A549 (cell line): ENCODE measurements around the gene ZNF48. TPM values are rescaled to one million over a fixed set of nuclear protein-coding genes. Genes with fewer than 3 reads are reported as not detected.

ENCODE experiments used
- ATAC-seq, 2 experiments: fragments of 200-7000 bp in 1 of 2; fragments of >200 bp in 1 of 2; cut with Nextera tagmentation in 1 of 2; cut with Tn5 transposase in 1 of 2; 3 replicates each; pipeline versions ENCODE4 v1.8.0 to v1.9.1; 2018 to 2020; ENCODE audit warnings: mild to moderate bottlenecking in 1 of 2, moderate library complexity in 1 of 2
- CTCF ChIA-PET: fragments of 300-600 bp; sonication (Branson Sonifier 250); formaldehyde crosslinking; extraction: SDS; loops from one replicate; lab custom pipeline; 2021; ENCODE audit warnings: antibody characterized with exemption, inconsistent platforms; lab: Yijun Ruan, JAX
- POLR2A ChIA-PET: fragments of 350-600 bp; formaldehyde crosslinking; extraction: SDS; loops from one replicate; lab custom pipeline; 2021; ENCODE audit warnings: antibody characterized with exemption, inconsistent platforms; lab: Yijun Ruan, JAX
- DNase-seq, 2 experiments: peaks; one replicate each; pipeline versions ENCODE4 v3.0.0 to v3.0.0-alpha.2; 2011 to 2016; ENCODE audit warnings: low read depth in 1 of 2, low spot score in 1 of 2
- FAIRE-seq: peaks from 2 replicates; lab custom pipeline; 2011; peaks lifted over from hg19 to GRCh38; lab: Jason Lieb, UNC
- H3K27ac ChIP-seq, 2 experiments: fragments of >200 bp; sonication (Bioruptor Twin); formaldehyde crosslinking; 3 replicates each; pipeline ENCODE4 v1.5.1; 2016 to 2017
- H3K4me1 ChIP-seq: fragments of >200 bp; sonication (Bioruptor Twin); formaldehyde crosslinking; 3 replicates; pipeline ENCODE4 v1.6.1; 2016
- H3K4me2 ChIP-seq: fragments of >200 bp; sonication (Bioruptor Twin); formaldehyde crosslinking; 3 replicates; pipeline ENCODE4 v1.6.1; 2016
- H3K4me3 ChIP-seq: fragments of >200 bp; sonication (Bioruptor Twin); formaldehyde crosslinking; 3 replicates; pipeline ENCODE4 v1.5.1; 2016
- H3K9me3 ChIP-seq: fragments of >200 bp; sonication (Bioruptor Twin); formaldehyde crosslinking; 3 replicates; pipeline ENCODE4 v1.6.1; 2016
- BCL3 ChIP-seq: fragments of >200 bp; sonication (Bioruptor Twin); formaldehyde crosslinking; IDR thresholded peaks from 3 replicates; pipeline ENCODE4 v1.6.1; 2016
- BHLHE40 ChIP-seq: IDR thresholded peaks from 2 replicates; pipeline ENCODE4 v1.6.1; 2012; ENCODE audit warnings: low read depth, low read length, inconsistent platforms
- CTCF ChIP-seq: fragments of >200 bp; sonication (Bioruptor Twin); formaldehyde crosslinking; IDR thresholded peaks from 3 replicates; pipeline ENCODE4 v1.5.1; 2016
- EHMT2 ChIP-seq: fragments of 200-600 bp; sonication (generic); IDR thresholded peaks from 2 replicates; pipeline ENCODE4 v1.6.1; 2016; ENCODE audit warnings: antibody characterized with exemption, low read depth, mild to moderate bottlenecking, moderate library complexity
- EP300 ChIP-seq, 2 experiments: fragments of >200 bp; sonication (Bioruptor Twin); formaldehyde crosslinking; IDR thresholded peaks; 2 replicates in 1 of 2; 3 replicates in 1 of 2; pipeline ENCODE4 v1.6.1; 2016 to 2017
- FOSL2 ChIP-seq, 2 experiments: fragments of 450-650 bp in 1 of 2; fragments of >200 bp in 1 of 2; sonication (Bioruptor Twin) in 1 of 2; formaldehyde crosslinking; IDR thresholded peaks; 2 replicates each; pipeline versions ENCODE4 v1.5.0 to v1.6.1; 2016 to 2020; ENCODE audit warnings: mild to moderate bottlenecking in 1 of 2, moderate library complexity in 1 of 2
- FOXS1 ChIP-seq: fragments of 250-450 bp; sonication (Bioruptor Pico); IDR thresholded peaks from 2 replicates; pipeline ENCODE4 v1.5.0; 2020; ENCODE audit warnings: mild to moderate bottlenecking, moderate library complexity
- GATA3 ChIP-seq: IDR thresholded peaks from 2 replicates; pipeline ENCODE4 v1.6.1; 2012; ENCODE audit warnings: borderline replicate concordance
- HDAC2 ChIP-seq: fragments of 200-600 bp; sonication (generic); IDR thresholded peaks from 2 replicates; pipeline ENCODE4 v1.6.1; 2016
- HES2 ChIP-seq: fragments of >200 bp; sonication (Bioruptor Twin); formaldehyde crosslinking; IDR thresholded peaks from 2 replicates; pipeline ENCODE4 v1.6.1; 2016
- HEYL ChIP-seq: fragments of 250-450 bp; sonication (Bioruptor Pico); IDR thresholded peaks from 2 replicates; pipeline ENCODE4 v1.8.0; 2021; ENCODE audit warnings: mild to moderate bottlenecking, moderate library complexity
- HMGXB4 ChIP-seq: fragments of 250-450 bp; sonication (Bioruptor Pico); IDR thresholded peaks from 2 replicates; pipeline ENCODE4 v1.5.0; 2021; ENCODE audit warnings: mild to moderate bottlenecking, moderate library complexity, borderline replicate concordance
- HOXA7 ChIP-seq: fragments of 250-450 bp; sonication (Bioruptor Pico); IDR thresholded peaks from 2 replicates; pipeline ENCODE4 v1.5.0; 2020; ENCODE audit warnings: mild to moderate bottlenecking, moderate library complexity
- JUN ChIP-seq, 2 experiments: fragments of >200 bp; sonication (Bioruptor Twin); formaldehyde crosslinking; IDR thresholded peaks; 2 replicates in 1 of 2; 3 replicates in 1 of 2; pipeline ENCODE4 v1.6.1; 2016 to 2017
- NR3C1 ChIP-seq: fragments of >200 bp; sonication (Bioruptor Twin); formaldehyde crosslinking; IDR thresholded peaks from 3 replicates; pipeline ENCODE4 v1.6.1; 2017
- PBX3 ChIP-seq: IDR thresholded peaks from 2 replicates; pipeline ENCODE4 v1.6.1; 2012
- PHF8 ChIP-seq: fragments of 200-600 bp; sonication (generic); IDR thresholded peaks from 2 replicates; pipeline ENCODE4 v1.6.1; 2016; ENCODE audit warnings: low read depth, mild to moderate bottlenecking, antibody characterized with exemption, moderate library complexity, borderline replicate concordance
- RAD21 ChIP-seq, 2 experiments: fragments of >200 bp in 1 of 2; sonication (Bioruptor Twin) in 1 of 2; formaldehyde crosslinking in 1 of 2; IDR thresholded peaks in 1 of 2; conservative IDR thresholded peaks in 1 of 2; 2 replicates in 1 of 2; 3 replicates in 1 of 2; pipeline ENCODE4 v1.6.1; 2012 to 2018; ENCODE audit warnings: inconsistent platforms in 1 of 2
- RARB ChIP-seq: fragments of 250-450 bp; sonication (Bioruptor Pico); IDR thresholded peaks from 2 replicates; pipeline ENCODE4 v1.8.0; 2021; ENCODE audit warnings: mild to moderate bottlenecking, moderate library complexity
- RCOR1 ChIP-seq: fragments of 150-350 bp; IDR thresholded peaks from 2 replicates; pipeline ENCODE4 v1.6.1; 2014; ENCODE audit warnings: antibody characterized with exemption, low read length, low read depth
- RFX5 ChIP-seq: fragments of 450-650 bp; IDR thresholded peaks from 2 replicates; pipeline ENCODE4 v1.7.1; 2014; ENCODE audit warnings: antibody characterized with exemption, mild to moderate bottlenecking, moderate library complexity
- RNF2 ChIP-seq: fragments of 200-600 bp; sonication (generic); IDR thresholded peaks from 2 replicates; pipeline ENCODE4 v1.6.1; 2016; ENCODE audit warnings: low read depth, mild to moderate bottlenecking, antibody characterized with exemption, moderate library complexity, borderline replicate concordance
- WGBS: methylation state at CpG from one replicate; pipeline ENCODE4 v1.1.6; 2017; ENCODE audit errors: missing lambda C conversion rate; 5-methylcytosine and 5-hydroxymethylcytosine counted together
- polyA plus RNA-seq, 4 experiments: library from polyadenylated mRNA; depleted of rRNA in 3 of 4; stranded (reverse); fragments of >200 nt; fragmentation: RNase III in 1 of 4; extraction: RNeasy Plus Mini Kit Qiagen cat#74134 plus additional on column Dnase treatment in 1 of 4; gene quantifications; 2 replicates in 3 of 4; 3 replicates in 1 of 4; pipeline ENCODE4 v1.2.3, GENCODE V29; 2011 to 2017

Gene ZNF48
- polyA plus RNA-seq, 2 of the 4 experiments (the other 2 are of a cell fraction): 9.3 to 10.4 TPM

- no peak overlapping the region for H3K4me2 ChIP-seq
- no peak for TF ChIP-seq JUN (IDR thresholded peaks at IDR 0.05)
- TF ChIP-seq RARB: no peak
- TF ChIP-seq FOSL2 (IDR thresholded peaks at IDR 0.05): no peak
- no peak for TF ChIP-seq FOSL2 (CRISPR knock-in tag; IDR thresholded peaks at IDR 0.05)
- TF ChIP-seq BHLHE40: no peak
- no peak for TF ChIP-seq RNF2
- TF ChIP-seq NR3C1: no peak
- TF ChIP-seq BCL3: no peak
- no peak for TF ChIP-seq GATA3
- no peak for TF ChIP-seq HES2
- TF ChIP-seq EP300 (IDR thresholded peaks at IDR 0.05): no peak
- no peak for TF ChIP-seq FOXS1
- no peak for TF ChIP-seq PBX3
- TF ChIP-seq RFX5: no peak
- no peak for TF ChIP-seq PHF8
- TF ChIP-seq RCOR1: no peak
- no peak for TF ChIP-seq HOXA7
- no peak for TF ChIP-seq HEYL (CRISPR knock-in tag)
- TF ChIP-seq CTCF: no peak
- TF ChIP-seq RAD21 (conservative IDR thresholded peaks at IDR 0.05 in 1 of 2, IDR thresholded peaks at IDR 0.05 in 1 of 2): no peak
- no peak for TF ChIP-seq EHMT2
- no peaks in the 10 kb centered on the region for H3K9me3 ChIP-seq
- FAIRE-seq (no peak), DNase-seq (no peak), ATAC-seq (no peak)
- POLR2A ChIA-PET: interaction anchor here (0.8 to 2.3 kb wide), 2 partner anchors 13 to 36 kb away, joined by 3 to 8 read pairs; partner anchors contain the start of gene ZNF48
- WGBS: 90% methylated on average over 9 of the region's 9 CpGs
- no peak overlapping the region for H3K27ac ChIP-seq
- CTCF ChIA-PET: interaction anchor here (0.9 kb wide), 1 partner anchor 14 kb away, joined by 3 read pairs; no protein-coding TSS in a partner anchor
- H3K4me3 ChIP-seq: no peak overlapping the region
- peaks cover 26% of the 10 kb centered on the region for H3K4me1 ChIP-seq
Observed at GRCh38 chr16:30358577-30358936, 36.7 kb upstream of the ZNF48 start.

GRCh38 chr16:30358990-30359870 lies 36.0 kb upstream of the ZNF48 start:
- H3K4me1 ChIP-seq: peaks cover 19% of the 10 kb centered on the region
- 92% methylated on average over 28 of the region's 28 CpGs for WGBS
- POLR2A ChIA-PET: interaction anchor here (0.8 to 2.3 kb wide), 2 partner anchors 12 to 36 kb away, joined by 3 to 8 read pairs; partner anchors contain the start of gene ZNF48

More at GRCh38 chr16:30358990-30359870, 36.0 kb upstream of the ZNF48 start:
- no peak overlapping the region for H3K4me2 ChIP-seq
- ATAC-seq (no peak), DNase-seq (no peak), FAIRE-seq (no peak)
- no peaks in the 10 kb centered on the region for H3K9me3 ChIP-seq
- H3K4me3 ChIP-seq: no peak overlapping the region
- no peak overlapping the region for H3K27ac ChIP-seq
- TF ChIP-seq BHLHE40 (no peak), HMGXB4 (CRISPR knock-in tag) (no peak), HDAC2 (no peak)
- TF ChIP-seq, all 56 proteins: peak for 0
- CTCF ChIA-PET: interaction anchor here (0.9 to 1.2 kb wide), 2 partner anchors 13 to 50 kb away, joined by 3 to 4 read pairs; no protein-coding TSS in a partner anchor
